ENCODE data around the gene ZNF469. TPM values are rescaled to one million over a fixed set of nuclear protein-coding genes. Genes with fewer than 3 reads are reported as not detected.

ZNF469 gene
- total RNA-seq, 1 experiment from 2014 or later, result not detected

- H3K4me3 ChIP-seq (ENCODE audit: low read length), result no peak overlapping the region
- H3K27ac ChIP-seq (ENCODE audit: low read length), result no peak overlapping the region
These were observed 13.2 kb upstream of the ZNF469 start for GRCh38 chr16:88369447-88370008.

GRCh38 chr16:88370365-88370764 is 12.4 kb upstream of the ZNF469 start:
- Histone ChIP-seq H3K36me3 (ENCODE audit: insufficient read depth, low read length) (no peaks in the 10 kb centered on the region), H3K4me1 (ENCODE audit: low read length) (no peaks in the 10 kb centered on the region), H3K79me2 (ENCODE audit: low read length) (no peaks in the 10 kb centered on the region), H4K20me1 (ENCODE audit: insufficient read depth, low read depth, low read length) (no peaks in the 10 kb centered on the region), H2AFZ (ENCODE audit: low read length) (no peak overlapping the region), H3K9me3 (ENCODE audit: low read length) (peaks cover 16% of the 10 kb centered on the region; the same call in 1 of the 2 replicates), H3K27me3 (ENCODE audit: low read length) (no peaks in the 10 kb centered on the region), H3K27ac (ENCODE audit: low read length) (no peak overlapping the region), H3K4me3 (ENCODE audit: low read length) (no peak overlapping the region), H3K9ac (ENCODE audit: low read length) (no peak overlapping the region), H3K4me2 (ENCODE audit: low read depth, low read length, poor library complexity, severe bottlenecking) (no peak overlapping the region), H3K9me2 (replicated peaks; ENCODE audit: insufficient read depth, low read length) (no peaks in the 10 kb centered on the region)
- no peak for DNase-seq

More at GRCh38 chr16:88369447-88370008, 13.2 kb upstream of the ZNF469 start:
- Histone ChIP-seq H3K9me2 (replicated peaks; ENCODE audit: insufficient read depth, low read length) (no peaks in the 10 kb centered on the region), H3K27me3 (ENCODE audit: low read length) (no peaks in the 10 kb centered on the region), H3K4me1 (ENCODE audit: low read length) (no peaks in the 10 kb centered on the region), H3K9me3 (ENCODE audit: low read length) (peaks cover 16% of the 10 kb centered on the region; the same call in 1 of the 2 replicates), H2AFZ (ENCODE audit: low read length) (no peak overlapping the region), H3K79me2 (ENCODE audit: low read length) (no peaks in the 10 kb centered on the region), H3K4me2 (ENCODE audit: low read depth, low read length, poor library complexity, severe bottlenecking) (no peak overlapping the region), H4K20me1 (ENCODE audit: insufficient read depth, low read depth, low read length) (no peaks in the 10 kb centered on the region), H3K36me3 (ENCODE audit: insufficient read depth, low read length) (no peaks in the 10 kb centered on the region), H3K9ac (ENCODE audit: low read length) (no peak overlapping the region)
- no peak for DNase-seq

- no peak for DNase-seq
- Histone ChIP-seq H4K20me1 (ENCODE audit: insufficient read depth, low read depth, low read length) (no peaks in the 10 kb centered on the region), H3K9me3 (ENCODE audit: low read length) (peaks cover 16% of the 10 kb centered on the region; the same call in 1 of the 2 replicates), H3K27me3 (ENCODE audit: low read length) (no peaks in the 10 kb centered on the region), H3K9ac (ENCODE audit: low read length) (no peak overlapping the region), H3K4me2 (ENCODE audit: low read depth, low read length, poor library complexity, severe bottlenecking) (no peak overlapping the region), H3K27ac (ENCODE audit: low read length) (no peak overlapping the region), H3K36me3 (ENCODE audit: insufficient read depth, low read length) (no peaks in the 10 kb centered on the region), H3K4me1 (ENCODE audit: low read length) (no peaks in the 10 kb centered on the region), H2AFZ (ENCODE audit: low read length) (no peak overlapping the region), H3K9me2 (replicated peaks; ENCODE audit: insufficient read depth, low read length) (no peaks in the 10 kb centered on the region), H3K79me2 (ENCODE audit: low read length) (no peaks in the 10 kb centered on the region), H3K4me3 (ENCODE audit: low read length) (no peak overlapping the region)
These were observed 10.2 kb upstream of the ZNF469 start for GRCh38 chr16:88372522-88372921.

- no peaks in the 10 kb centered on the region for H3K36me3 ChIP-seq (ENCODE audit: insufficient read depth, low read length)
- H3K9me3 ChIP-seq (ENCODE audit: low read length), result peaks cover 16% of the 10 kb centered on the region; the same call in 1 of the 2 replicates
- DNase-seq, result no peak
- H3K9ac ChIP-seq (ENCODE audit: low read length), result no peak overlapping the region
- no peaks in the 10 kb centered on the region for H3K27me3 ChIP-seq (ENCODE audit: low read length)
- H3K79me2 ChIP-seq (ENCODE audit: low read length), result no peaks in the 10 kb centered on the region
- H4K20me1 ChIP-seq (ENCODE audit: insufficient read depth, low read depth, low read length), result no peaks in the 10 kb centered on the region
- no peak overlapping the region for H3K4me3 ChIP-seq (ENCODE audit: low read length)
- no peaks in the 10 kb centered on the region for H3K9me2 ChIP-seq (replicated peaks; ENCODE audit: insufficient read depth, low read length)
- no peak overlapping the region for H3K27ac ChIP-seq (ENCODE audit: low read length)
- no peaks in the 10 kb centered on the region for H3K4me1 ChIP-seq (ENCODE audit: low read length)
- H2AFZ ChIP-seq (ENCODE audit: low read length), result no peak overlapping the region
- no peak overlapping the region for H3K4me2 ChIP-seq (ENCODE audit: low read depth, low read length, poor library complexity, severe bottlenecking)
These were observed 9.5 kb upstream of the ZNF469 start for GRCh38 chr16:88373211-88373610.

- no peak for DNase-seq
- H3K36me3 ChIP-seq (ENCODE audit: insufficient read depth, low read length), result no peaks in the 10 kb centered on the region
- H3K27ac ChIP-seq (ENCODE audit: low read length), result no peak overlapping the region
- no peak overlapping the region for H3K9ac ChIP-seq (ENCODE audit: low read length)
- no peaks in the 10 kb centered on the region for H3K4me1 ChIP-seq (ENCODE audit: low read length)
- H3K9me3 ChIP-seq (ENCODE audit: low read length), result peaks cover 16% of the 10 kb centered on the region; the same call in 1 of the 2 replicates
- H3K27me3 ChIP-seq (ENCODE audit: low read length), result no peaks in the 10 kb centered on the region
- no peaks in the 10 kb centered on the region for H3K9me2 ChIP-seq (replicated peaks; ENCODE audit: insufficient read depth, low read length)
- H2AFZ ChIP-seq (ENCODE audit: low read length), result no peak overlapping the region
- no peaks in the 10 kb centered on the region for H3K79me2 ChIP-seq (ENCODE audit: low read length)
- no peak overlapping the region for H3K4me2 ChIP-seq (ENCODE audit: low read depth, low read length, poor library complexity, severe bottlenecking)
- no peaks in the 10 kb centered on the region for H4K20me1 ChIP-seq (ENCODE audit: insufficient read depth, low read depth, low read length)
- H3K4me3 ChIP-seq (ENCODE audit: low read length), result no peak overlapping the region
These were observed 8.7 kb upstream of the ZNF469 start for GRCh38 chr16:88373927-88374492.

- H3K27ac ChIP-seq (ENCODE audit: low read length), result no peak overlapping the region
- H3K79me2 ChIP-seq (ENCODE audit: low read length), result no peaks in the 10 kb centered on the region
- no peak overlapping the region for H3K9ac ChIP-seq (ENCODE audit: low read length)
- no peak overlapping the region for H3K4me3 ChIP-seq (ENCODE audit: low read length)
- no peak overlapping the region for H3K4me2 ChIP-seq (ENCODE audit: low read depth, low read length, poor library complexity, severe bottlenecking)
- peaks cover 13% of the 10 kb centered on the region; the same call in 1 of the 2 replicates for H3K9me3 ChIP-seq (ENCODE audit: low read length)
- H3K9me2 ChIP-seq (replicated peaks; ENCODE audit: insufficient read depth, low read length), result no peaks in the 10 kb centered on the region
- DNase-seq, result no peak
- no peaks in the 10 kb centered on the region for H3K36me3 ChIP-seq (ENCODE audit: insufficient read depth, low read length)
- H2AFZ ChIP-seq (ENCODE audit: low read length), result no peak overlapping the region
- no peaks in the 10 kb centered on the region for H4K20me1 ChIP-seq (ENCODE audit: insufficient read depth, low read depth, low read length)
- H3K4me1 ChIP-seq (ENCODE audit: low read length), result no peaks in the 10 kb centered on the region
- H3K27me3 ChIP-seq (ENCODE audit: low read length), result no peaks in the 10 kb centered on the region
These were observed 8.0 kb upstream of the ZNF469 start for GRCh38 chr16:88374736-88375135.

- Histone ChIP-seq H3K9me2 (replicated peaks; ENCODE audit: insufficient read depth, low read length) (no peaks in the 10 kb centered on the region), H3K4me3 (ENCODE audit: low read length) (no peak overlapping the region), H3K27me3 (ENCODE audit: low read length) (no peaks in the 10 kb centered on the region), H3K4me1 (ENCODE audit: low read length) (no peaks in the 10 kb centered on the region), H3K9ac (ENCODE audit: low read length) (no peak overlapping the region), H2AFZ (ENCODE audit: low read length) (no peak overlapping the region), H4K20me1 (ENCODE audit: insufficient read depth, low read depth, low read length) (no peaks in the 10 kb centered on the region), H3K9me3 (ENCODE audit: low read length) (peaks cover 13% of the 10 kb centered on the region; the same call in 1 of the 2 replicates), H3K79me2 (ENCODE audit: low read length) (no peaks in the 10 kb centered on the region), H3K4me2 (ENCODE audit: low read depth, low read length, poor library complexity, severe bottlenecking) (no peak overlapping the region), H3K27ac (ENCODE audit: low read length) (no peak overlapping the region), H3K36me3 (ENCODE audit: insufficient read depth, low read length) (no peaks in the 10 kb centered on the region)
- no peak for DNase-seq
These were observed 7.4 kb upstream of the ZNF469 start for GRCh38 chr16:88375236-88375975.

GRCh38 chr16:88375996-88376834 is 6.5 kb upstream of the ZNF469 start:
- Histone ChIP-seq H3K79me2 (ENCODE audit: low read length) (no peaks in the 10 kb centered on the region), H3K9me2 (replicated peaks; ENCODE audit: insufficient read depth, low read length) (no peaks in the 10 kb centered on the region), H2AFZ (ENCODE audit: low read length) (no peak overlapping the region), H3K9ac (ENCODE audit: low read length) (no peak overlapping the region), H3K4me3 (ENCODE audit: low read length) (no peak overlapping the region), H3K9me3 (ENCODE audit: low read length) (peaks cover 13% of the 10 kb centered on the region), H3K4me2 (ENCODE audit: low read depth, low read length, poor library complexity, severe bottlenecking) (no peak overlapping the region), H3K27ac (ENCODE audit: low read length) (no peak overlapping the region), H3K36me3 (ENCODE audit: insufficient read depth, low read length) (no peaks in the 10 kb centered on the region), H3K4me1 (ENCODE audit: low read length) (no peaks in the 10 kb centered on the region), H3K27me3 (ENCODE audit: low read length) (no peaks in the 10 kb centered on the region), H4K20me1 (ENCODE audit: insufficient read depth, low read depth, low read length) (no peaks in the 10 kb centered on the region)
- no peak for DNase-seq

All from Karpas-422 (cell line).